Osteocyte (in vitro differentiated cells): Measurements from ENCODE around the gene IDUA. TPM values are rescaled to one million over a fixed set of nuclear protein-coding genes. Genes with fewer than 3 reads are reported as not detected.

Experiments
- DNase-seq: peaks from one replicate; pipeline ENCODE4 v3.0.0; 2021; ENCODE audit warnings: mixed read lengths; ENCODE audit not compliant: unreplicated experiment; ENCODE audit errors: extremely low spot score
- H3K27ac Mint-ChIP-seq: one replicate; pipeline ENCODE4 v1.8.0; 2021; ENCODE audit warnings: mild to moderate bottlenecking, mixed read lengths; ENCODE audit not compliant: unreplicated experiment
- H3K27me3 Mint-ChIP-seq: one replicate; pipeline ENCODE4 v1.8.0; 2021; ENCODE audit warnings: mixed read lengths; ENCODE audit not compliant: unreplicated experiment
- H3K36me3 Mint-ChIP-seq: one replicate; pipeline ENCODE4 v1.8.0; 2021; ENCODE audit warnings: mixed read lengths; ENCODE audit not compliant: unreplicated experiment
- H3K4me1 Mint-ChIP-seq: one replicate; pipeline ENCODE4 v1.8.0; 2021; ENCODE audit warnings: mixed read lengths; ENCODE audit not compliant: unreplicated experiment
- H3K4me3 Mint-ChIP-seq: one replicate; pipeline ENCODE4 v1.8.0; 2021; ENCODE audit warnings: mild to moderate bottlenecking, moderate library complexity, mixed read lengths; ENCODE audit not compliant: unreplicated experiment
- H3K9me3 Mint-ChIP-seq: one replicate; pipeline ENCODE4 v1.8.0; 2021; ENCODE audit warnings: mixed read lengths; ENCODE audit not compliant: unreplicated experiment
- CTCF ChIP-seq: fragments of 200-600 bp; sonication (generic); IDR thresholded peaks from 2 replicates; pipeline ENCODE4 v1.5.0; 2021; ENCODE audit warnings: antibody characterized with exemption, mild to moderate bottlenecking, moderate library complexity
- total RNA-seq: library from RNA; stranded (reverse); gene quantifications from 2 replicates; pipeline ENCODE4 v1.2.1, GENCODE V29; 2021

The IDUA gene
- total RNA-seq, 1 donor from 2014 or later, result 67.8 TPM

GRCh38 chr4:960636-961350 is 26.1 kb upstream of the IDUA start:
- no peaks in the 10 kb centered on the region for H3K9me3 Mint-ChIP-seq
- TF ChIP-seq CTCF, result no peak
- H3K36me3 Mint-ChIP-seq, result peaks cover 2% of the 10 kb centered on the region

DNA sequence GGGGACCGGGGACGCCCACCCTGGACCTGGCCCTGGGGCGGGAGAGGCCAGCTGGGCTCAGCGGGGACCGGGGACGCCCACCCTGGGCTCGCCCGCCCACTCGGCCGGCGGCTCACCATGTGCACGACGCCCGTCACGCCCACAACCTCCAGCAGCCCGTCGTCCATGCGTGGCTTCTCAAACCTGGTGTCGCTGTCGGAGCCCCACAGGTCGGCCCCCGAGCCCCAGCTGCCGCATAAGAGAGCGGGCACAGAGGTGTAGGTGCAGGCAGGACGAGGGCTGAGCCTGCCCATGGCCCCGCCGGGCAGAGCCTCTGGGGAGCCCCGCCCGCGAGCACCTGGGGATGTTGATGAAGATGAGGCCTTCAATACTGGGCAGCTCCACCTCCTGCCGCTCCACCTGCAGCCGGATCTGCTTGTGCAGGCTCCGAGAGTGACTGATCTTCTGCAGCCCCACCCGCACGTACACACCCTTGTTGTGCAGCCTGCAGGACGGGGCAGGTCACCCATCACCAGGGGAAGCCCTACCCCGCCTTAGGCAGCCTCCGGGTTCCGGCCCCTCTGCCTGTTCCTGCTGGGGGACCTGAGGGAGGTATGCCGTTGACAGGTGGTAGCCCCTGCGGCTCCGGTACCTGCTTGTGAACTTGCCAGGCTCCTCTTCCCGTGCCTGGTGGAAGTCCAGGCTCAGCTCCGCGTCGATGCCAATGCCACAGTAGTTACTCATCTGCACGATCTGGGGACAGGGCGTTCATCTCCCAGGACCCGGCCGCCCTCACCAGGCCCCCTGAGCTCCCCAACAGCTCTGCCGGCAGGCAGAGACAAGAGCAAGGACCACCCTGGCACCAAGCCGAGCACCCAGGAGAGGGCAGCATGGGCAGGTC is 25.3 kb upstream of the IDUA start:
- TF ChIP-seq CTCF, result no peak
- H3K36me3 Mint-ChIP-seq, result peaks cover 2% of the 10 kb centered on the region

More at GRCh38 chr4:960636-961350, 26.1 kb upstream of the IDUA start:
- Mint-ChIP-seq H3K27me3 (no peaks in the 10 kb centered on the region), H3K4me1 (no peaks in the 10 kb centered on the region), H3K4me3 (no peak overlapping the region), H3K27ac (no peak overlapping the region)
- no peak for DNase-seq

DNA sequence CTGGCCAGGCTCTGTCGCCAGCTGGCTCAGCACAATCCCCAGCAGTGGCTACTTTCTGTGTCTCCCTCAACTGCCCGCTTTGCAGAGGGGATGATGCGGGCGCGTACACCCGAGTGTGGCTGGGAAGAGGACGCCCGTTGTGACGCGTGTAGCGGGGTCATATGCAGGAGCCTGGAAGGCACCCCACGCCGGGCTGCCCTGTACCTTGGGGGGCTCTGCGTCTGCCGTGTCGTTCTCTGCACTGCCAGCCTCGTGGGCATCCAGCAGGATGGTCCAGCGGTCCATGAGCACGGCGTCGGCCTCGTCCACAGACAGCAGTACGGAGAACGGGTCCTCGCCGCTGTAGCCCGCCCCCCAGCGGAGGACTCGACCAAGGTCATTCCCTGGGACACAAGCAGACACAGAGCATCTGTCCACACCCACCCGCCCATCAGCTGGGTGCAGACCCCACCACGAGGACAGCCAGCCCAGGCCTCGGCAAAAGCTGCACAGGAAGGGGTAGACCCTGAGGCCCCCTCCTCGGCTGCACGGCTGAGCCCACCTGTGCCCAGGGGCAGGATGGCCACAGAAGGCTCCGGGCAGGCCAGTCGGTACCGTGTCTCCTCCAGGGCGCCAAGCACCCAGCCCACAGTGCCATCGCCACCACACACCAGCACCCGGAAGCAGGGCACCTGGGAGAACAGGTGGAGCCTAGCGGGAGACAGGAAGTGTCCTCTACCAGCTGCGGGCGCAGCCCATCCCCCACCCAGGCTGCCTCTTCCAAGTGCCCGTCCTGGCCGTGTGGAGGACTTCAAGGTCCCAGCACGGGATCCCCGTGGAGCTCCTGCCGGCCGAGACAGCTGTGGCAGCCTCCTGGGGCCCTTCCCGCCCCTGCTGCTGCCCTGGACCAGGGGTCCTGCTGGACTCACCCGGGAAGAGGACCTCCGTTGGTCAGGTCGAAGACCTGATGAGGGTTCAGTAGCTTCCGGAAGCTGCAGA is 24.3 kb upstream of the IDUA start:
- no peak overlapping the region for H3K4me3 Mint-ChIP-seq
- H3K4me1 Mint-ChIP-seq, result no peaks in the 10 kb centered on the region
- H3K27me3 Mint-ChIP-seq, result no peaks in the 10 kb centered on the region
- TF ChIP-seq CTCF, result no peak
- no peaks in the 10 kb centered on the region for H3K9me3 Mint-ChIP-seq
- H3K27ac Mint-ChIP-seq, result no peak overlapping the region
- peaks cover 2% of the 10 kb centered on the region for H3K36me3 Mint-ChIP-seq
- no peak for DNase-seq

More for the DNA sequence above, 25.3 kb upstream of the IDUA start:
- H3K27ac Mint-ChIP-seq, result no peak overlapping the region
- DNase-seq, result no peak
- H3K27me3 Mint-ChIP-seq, result no peaks in the 10 kb centered on the region
- no peak overlapping the region for H3K4me3 Mint-ChIP-seq
- H3K9me3 Mint-ChIP-seq, result no peaks in the 10 kb centered on the region
- no peaks in the 10 kb centered on the region for H3K4me1 Mint-ChIP-seq

- Mint-ChIP-seq H3K27me3 (no peaks in the 10 kb centered on the region), H3K27ac (no peak overlapping the region), H3K36me3 (no peaks in the 10 kb centered on the region), H3K4me3 (no peak overlapping the region), H3K4me1 (no peaks in the 10 kb centered on the region), H3K9me3 (no peaks in the 10 kb centered on the region)
- DNase-seq, result no peak
- no peak for TF ChIP-seq CTCF
Measured at GRCh38 chr4:963276-964225, 23.3 kb upstream of the IDUA start.
